ENCODE measurements around the gene NFKB1. TPM values are rescaled to one million over a fixed set of nuclear protein-coding genes. Genes with fewer than 3 reads are reported as not detected.

NFKB1 gene
- polyA plus RNA-seq, 2 of the 4 experiments (the other 2 are of a cell fraction) = 15.2 to 18.3 TPM

DNA sequence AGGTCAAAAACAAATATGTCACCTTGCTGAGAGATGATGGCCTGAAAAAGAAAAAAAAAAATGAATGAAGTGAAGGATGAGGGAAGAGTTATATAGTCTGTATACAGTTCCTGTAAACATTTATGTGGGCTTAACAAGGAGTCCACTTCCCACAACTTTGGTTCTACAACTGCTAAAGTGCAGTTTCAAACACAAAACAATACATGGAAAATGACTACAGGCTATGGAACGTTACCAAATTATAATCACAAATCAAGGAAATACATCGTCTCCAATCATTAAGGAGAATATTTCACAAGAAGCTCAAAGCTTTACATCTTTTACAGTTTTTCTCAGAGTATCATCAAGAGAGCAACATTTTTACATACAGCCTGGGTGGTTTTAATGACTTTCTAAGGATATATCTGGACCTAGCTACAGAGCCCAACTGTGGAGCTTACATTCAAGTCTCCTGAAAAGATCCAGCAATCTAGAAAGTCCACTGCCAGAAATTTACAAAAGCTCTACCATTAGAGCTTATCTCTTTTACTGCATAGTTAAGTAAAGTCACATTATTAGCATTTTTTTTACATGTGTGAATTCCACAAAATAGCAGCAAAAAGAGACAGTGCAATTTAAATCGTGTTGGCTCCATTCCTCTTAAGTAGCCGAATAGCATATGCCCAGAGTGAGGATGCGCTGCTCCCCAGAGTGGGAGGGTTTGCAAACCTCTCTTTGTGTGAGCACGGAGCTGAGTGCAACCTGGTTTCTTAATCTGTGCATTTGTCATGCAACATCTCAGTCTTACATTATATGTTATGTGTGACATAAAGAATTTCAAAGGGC lies 131.3 kb downstream of the NFKB1 start:
- no peak overlapping the region for H3K4me3 ChIP-seq
- no peaks in the 10 kb centered on the region for H3K9me3 ChIP-seq
- WGBS (ENCODE audit: missing lambda C conversion rate) = 58% methylated on average over 6 of the region's 6 CpGs
- no peak overlapping the region for H3K4me2 ChIP-seq
- POLR2A ChIA-PET = interaction anchor here (1.1 kb wide), 1 partner anchor 237 kb away, joined by 3 read pairs; the partner anchor contains the start of gene CISD2
- FAIRE-seq (no peak), DNase-seq (ENCODE audit: low read depth in 1 of 2, low spot score in 1 of 2) (no peak), ATAC-seq (no peak)
- no peak overlapping the region for H3K27ac ChIP-seq
- CTCF ChIA-PET = no interaction called here
- H3K4me1 ChIP-seq = peaks cover 18% of the 10 kb centered on the region
- TF ChIP-seq, protein P1, sequence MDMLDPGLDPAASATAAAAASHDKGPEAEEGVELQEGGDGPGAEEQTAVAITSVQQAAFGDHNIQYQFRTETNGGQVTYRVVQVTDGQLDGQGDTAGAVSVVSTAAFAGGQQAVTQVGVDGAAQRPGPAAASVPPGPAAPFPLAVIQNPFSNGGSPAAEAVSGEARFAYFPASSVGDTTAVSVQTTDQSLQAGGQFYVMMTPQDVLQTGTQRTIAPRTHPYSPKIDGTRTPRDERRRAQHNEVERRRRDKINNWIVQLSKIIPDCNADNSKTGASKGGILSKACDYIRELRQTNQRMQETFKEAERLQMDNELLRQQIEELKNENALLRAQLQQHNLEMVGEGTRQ (IDR thresholded peaks at IDR 0.05) = no peak
- no peak for TF ChIP-seq RFX5 (IDR thresholded peaks at IDR 0.05)
- TF ChIP-seq, protein P2, sequence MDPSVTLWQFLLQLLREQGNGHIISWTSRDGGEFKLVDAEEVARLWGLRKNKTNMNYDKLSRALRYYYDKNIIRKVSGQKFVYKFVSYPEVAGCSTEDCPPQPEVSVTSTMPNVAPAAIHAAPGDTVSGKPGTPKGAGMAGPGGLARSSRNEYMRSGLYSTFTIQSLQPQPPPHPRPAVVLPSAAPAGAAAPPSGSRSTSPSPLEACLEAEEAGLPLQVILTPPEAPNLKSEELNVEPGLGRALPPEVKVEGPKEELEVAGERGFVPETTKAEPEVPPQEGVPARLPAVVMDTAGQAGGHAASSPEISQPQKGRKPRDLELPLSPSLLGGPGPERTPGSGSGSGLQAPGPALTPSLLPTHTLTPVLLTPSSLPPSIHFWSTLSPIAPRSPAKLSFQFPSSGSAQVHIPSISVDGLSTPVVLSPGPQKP (IDR thresholded peaks at IDR 0.05; ENCODE audit: low read depth, low read length) = no peak
- no peak for TF ChIP-seq TP53 (CRISPR knock-in tag; IDR thresholded peaks at IDR 0.05)
- TF ChIP-seq KDM1A (IDR thresholded peaks at IDR 0.05; ENCODE audit: low read depth) = no peak
- TF ChIP-seq NR3C1 (IDR thresholded peaks at IDR 0.05) = no peak
- no peak for TF ChIP-seq HOXB13 (CRISPR knock-in tag; IDR thresholded peaks at IDR 0.05; ENCODE audit: low read depth)
- TF ChIP-seq EHMT2 (IDR thresholded peaks at IDR 0.05; ENCODE audit: low read depth) = no peak
- no peak for TF ChIP-seq CEBPB (IDR thresholded peaks at IDR 0.05)
- no peak for TF ChIP-seq RARB (CRISPR knock-in tag; IDR thresholded peaks at IDR 0.05)
- TF ChIP-seq HOXB5 (CRISPR knock-in tag; IDR thresholded peaks at IDR 0.05) = no peak
- no peak for TF ChIP-seq RAD21 (conservative IDR thresholded peaks at IDR 0.05 in 1 of 2, IDR thresholded peaks at IDR 0.05 in 1 of 2)
- no peak for TF ChIP-seq JUN (IDR thresholded peaks at IDR 0.05)
- no peak for TF ChIP-seq FOSB (CRISPR knock-in tag; IDR thresholded peaks at IDR 0.05)
- TF ChIP-seq, protein P3, sequence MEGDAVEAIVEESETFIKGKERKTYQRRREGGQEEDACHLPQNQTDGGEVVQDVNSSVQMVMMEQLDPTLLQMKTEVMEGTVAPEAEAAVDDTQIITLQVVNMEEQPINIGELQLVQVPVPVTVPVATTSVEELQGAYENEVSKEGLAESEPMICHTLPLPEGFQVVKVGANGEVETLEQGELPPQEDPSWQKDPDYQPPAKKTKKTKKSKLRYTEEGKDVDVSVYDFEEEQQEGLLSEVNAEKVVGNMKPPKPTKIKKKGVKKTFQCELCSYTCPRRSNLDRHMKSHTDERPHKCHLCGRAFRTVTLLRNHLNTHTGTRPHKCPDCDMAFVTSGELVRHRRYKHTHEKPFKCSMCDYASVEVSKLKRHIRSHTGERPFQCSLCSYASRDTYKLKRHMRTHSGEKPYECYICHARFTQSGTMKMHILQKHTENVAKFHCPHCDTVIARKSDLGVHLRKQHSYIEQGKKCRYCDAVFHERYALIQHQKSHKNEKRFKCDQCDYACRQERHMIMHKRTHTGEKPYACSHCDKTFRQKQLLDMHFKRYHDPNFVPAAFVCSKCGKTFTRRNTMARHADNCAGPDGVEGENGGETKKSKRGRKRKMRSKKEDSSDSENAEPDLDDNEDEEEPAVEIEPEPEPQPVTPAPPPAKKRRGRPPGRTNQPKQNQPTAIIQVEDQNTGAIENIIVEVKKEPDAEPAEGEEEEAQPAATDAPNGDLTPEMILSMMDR (IDR thresholded peaks at IDR 0.05) = no peak
- TF ChIP-seq MAFK (IDR thresholded peaks at IDR 0.05; ENCODE audit: partially characterized antibody) = no peak
- TF ChIP-seq RNF2 (IDR thresholded peaks at IDR 0.05; ENCODE audit: borderline replicate concordance, low read depth) = no peak
- TF ChIP-seq TFCP2L1 (CRISPR knock-in tag; IDR thresholded peaks at IDR 0.05) = no peak
- TF ChIP-seq, protein P4, sequence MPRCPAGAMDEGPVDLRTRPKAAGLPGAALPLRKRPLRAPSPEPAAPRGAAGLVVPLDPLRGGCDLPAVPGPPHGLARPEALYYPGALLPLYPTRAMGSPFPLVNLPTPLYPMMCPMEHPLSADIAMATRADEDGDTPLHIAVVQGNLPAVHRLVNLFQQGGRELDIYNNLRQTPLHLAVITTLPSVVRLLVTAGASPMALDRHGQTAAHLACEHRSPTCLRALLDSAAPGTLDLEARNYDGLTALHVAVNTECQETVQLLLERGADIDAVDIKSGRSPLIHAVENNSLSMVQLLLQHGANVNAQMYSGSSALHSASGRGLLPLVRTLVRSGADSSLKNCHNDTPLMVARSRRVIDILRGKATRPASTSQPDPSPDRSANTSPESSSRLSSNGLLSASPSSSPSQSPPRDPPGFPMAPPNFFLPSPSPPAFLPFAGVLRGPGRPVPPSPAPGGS (IDR thresholded peaks at IDR 0.05) = no peak
- no peak for TF ChIP-seq PHF8 (IDR thresholded peaks at IDR 0.05; ENCODE audit: borderline replicate concordance, low read depth)

DNA sequence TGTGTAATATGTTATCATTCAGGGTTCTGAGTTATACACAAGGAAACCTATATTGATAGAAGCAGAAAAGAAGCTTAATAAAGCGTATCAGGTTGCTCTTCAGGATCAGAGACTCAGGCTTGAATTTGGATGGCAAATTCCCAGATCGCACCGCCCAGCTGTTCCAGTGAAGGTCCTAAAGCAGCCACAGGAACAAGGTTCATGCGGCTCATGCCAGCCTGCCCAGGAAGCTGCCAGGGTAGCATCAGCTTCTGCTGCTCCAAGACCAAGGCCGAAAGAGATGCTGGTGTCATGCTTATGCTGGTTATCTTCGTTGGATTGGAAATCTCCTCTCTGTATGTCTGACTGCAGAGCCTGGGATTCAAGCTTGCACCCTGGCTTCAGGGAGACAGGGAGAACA lies 131.9 kb downstream of the NFKB1 start:
- no peak for ATAC-seq
- CTCF ChIA-PET = interaction anchor here (0.6 to 0.7 kb wide), 2 partner anchors 13 to 241 kb away, joined by 3 read pairs; no protein-coding TSS in a partner anchor
- peaks cover 12% of the 10 kb centered on the region for H3K4me1 ChIP-seq
- FAIRE-seq = no peak
- 79% methylated on average over 5 of the region's 6 CpGs for WGBS (ENCODE audit: missing lambda C conversion rate)
- no peaks in the 10 kb centered on the region for H3K9me3 ChIP-seq
- no peak overlapping the region for H3K4me3 ChIP-seq
- H3K4me2 ChIP-seq = no peak overlapping the region
- TF ChIP-seq ZC3H11A (IDR thresholded peaks at IDR 0.05) (no peak), HOXB5 (CRISPR knock-in tag; IDR thresholded peaks at IDR 0.05) (no peak), EHF (CRISPR knock-in tag; IDR thresholded peaks at IDR 0.05) (no peak), RAD21 (conservative IDR thresholded peaks at IDR 0.05 in 1 of 2, IDR thresholded peaks at IDR 0.05 in 1 of 2) (no peak), CHD2 (IDR thresholded peaks at IDR 0.05; ENCODE audit: low read length, partially characterized antibody) (no peak), ZSCAN20 (CRISPR knock-in tag; IDR thresholded peaks at IDR 0.05) (no peak), ESRRA (IDR thresholded peaks at IDR 0.05; ENCODE audit: borderline replicate concordance, low read length) (no peak), NR3C1 (IDR thresholded peaks at IDR 0.05) (no peak), ZFP36 (IDR thresholded peaks at IDR 0.05; ENCODE audit: borderline replicate concordance, partially characterized antibody) (no peak), RARB (CRISPR knock-in tag; IDR thresholded peaks at IDR 0.05) (no peak)
- TF ChIP-seq, protein P3 (IDR thresholded peaks at IDR 0.05) = no peak
- TF ChIP-seq, protein P1 (IDR thresholded peaks at IDR 0.05) = no peak
- no peak overlapping the region for H3K27ac ChIP-seq
- POLR2A ChIA-PET = no interaction called here
- no peak for DNase-seq (ENCODE audit: low read depth in 1 of 2, low spot score in 1 of 2)

Measured in A549 (cell line).